GM19468 (cell line): ENCODE results near the gene ZNF814.
"Not testable (repeated sequence)": the region's sequence is repeated elsewhere in the genome, so short reads cannot be mapped to it uniquely, and the experiment has no call there.

ENCODE experiments used
- ATAC-seq: cut with Tn5 transposase; IDR thresholded peaks from one replicate; pipeline ENCODE4 v1.9.1; 2021; ENCODE audit warnings: mild to moderate bottlenecking, moderate library complexity, moderate number of reproducible peaks; ENCODE audit not compliant: unreplicated experiment; ENCODE audit errors: extremely low read depth

Gene ZNF814

DNA sequence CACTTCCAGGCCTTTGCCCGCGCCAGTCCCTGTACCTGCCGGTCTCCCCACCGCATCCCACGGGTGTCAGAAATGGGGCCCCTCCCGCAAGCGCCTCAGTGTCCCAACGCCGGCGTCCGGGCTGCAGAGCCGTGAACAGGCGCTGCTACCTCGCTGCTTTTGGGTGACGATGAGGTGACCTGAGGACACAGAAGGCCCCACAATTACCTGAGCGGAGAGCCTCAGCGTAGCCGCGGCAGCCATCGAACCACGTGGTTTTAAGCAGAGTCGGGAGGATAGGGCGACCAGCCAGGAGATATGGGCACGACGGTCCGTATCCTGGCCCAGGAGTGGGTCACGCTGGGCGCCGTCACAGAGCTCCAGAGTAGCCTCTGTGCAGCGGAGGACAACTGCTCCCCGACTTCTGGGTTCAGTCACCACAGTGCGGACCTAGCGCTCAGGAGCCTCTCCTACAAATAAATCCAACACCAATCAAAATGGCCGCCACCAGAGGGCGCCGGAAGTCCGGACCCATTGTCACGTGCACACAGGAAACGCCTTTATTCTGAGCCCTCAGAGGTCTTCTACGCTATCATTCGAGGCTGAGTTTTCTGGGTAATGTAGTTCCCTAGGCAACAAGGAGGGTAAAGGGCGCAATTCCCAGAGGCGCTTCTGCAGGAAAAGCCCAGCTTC, at the start of gene ZNF814:
Gene ZNF814 (minus strand): TSS at position 478 of the 672 bp plus-strand sequence. CDS start 235 bp downstream, at position 243.
- ATAC-seq: peak; percentile 39

DNA sequence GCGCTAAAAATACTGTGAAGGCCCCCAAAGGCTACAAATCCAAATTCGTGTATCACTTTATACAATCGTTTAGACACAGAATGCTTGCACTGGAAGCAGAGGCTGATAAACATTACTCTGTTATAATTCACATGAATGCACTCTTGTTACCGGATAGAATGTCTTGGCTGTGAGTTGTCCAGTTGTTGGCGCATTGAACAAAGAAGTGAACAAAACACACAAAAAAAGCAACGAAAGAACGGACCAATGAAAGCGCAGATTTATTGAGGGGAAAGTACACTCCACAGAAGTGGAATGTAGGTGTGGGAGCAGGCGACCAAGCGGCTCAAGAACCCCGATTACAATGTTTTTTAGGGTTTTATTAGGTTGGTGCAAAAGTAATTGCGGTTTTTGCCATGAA, 46.9 kb upstream of the ZNF814 start:
- no peak for ATAC-seq

DNA sequence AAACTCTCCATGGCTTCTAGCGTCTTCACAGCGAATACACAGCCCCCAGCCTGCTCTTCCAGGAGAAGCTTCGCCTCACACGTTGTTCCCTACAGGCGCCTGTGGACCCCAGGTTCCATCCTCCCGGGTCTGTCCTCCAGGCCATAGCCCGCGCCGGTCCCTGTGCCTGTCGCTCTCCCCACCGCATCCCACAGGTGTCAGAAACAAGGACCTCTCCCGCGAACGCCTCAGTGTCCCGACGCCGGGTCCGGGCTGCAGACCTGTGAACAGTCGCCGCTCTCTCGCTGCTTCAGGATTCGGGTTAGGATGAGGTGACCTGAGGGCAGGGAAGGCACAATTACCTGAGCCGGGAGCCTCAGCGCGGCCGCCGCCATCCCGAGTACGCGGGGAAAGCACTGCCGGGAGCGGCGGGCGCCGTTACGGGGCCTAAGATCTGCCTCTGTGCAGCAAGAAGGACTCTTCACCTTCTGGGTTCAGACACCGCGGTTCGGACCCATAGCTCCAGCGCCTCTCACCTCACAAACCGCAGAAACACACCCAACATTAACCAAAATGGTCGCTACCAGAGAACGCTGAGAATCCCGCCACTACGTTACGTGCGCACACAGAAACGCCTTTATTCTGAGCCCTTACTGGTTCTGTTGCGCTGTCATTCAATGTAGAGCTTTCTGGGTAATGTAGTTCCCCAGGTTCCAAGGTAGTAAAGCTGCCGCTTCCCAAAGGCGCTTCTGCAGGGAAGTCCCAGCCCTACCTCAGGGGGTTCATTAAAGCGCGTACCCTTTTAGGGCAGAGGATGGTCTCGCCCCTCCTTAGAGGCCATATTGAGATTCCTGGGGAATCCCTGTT, 46.2 kb upstream of the ZNF814 start, which contains the start of gene ZNF418:
Gene ZNF418 (minus strand): TSS at position 583 of the 846 bp plus-strand sequence. CDS start 1,580 bp downstream, outside the sequence.
- ATAC-seq: no peak

DNA sequence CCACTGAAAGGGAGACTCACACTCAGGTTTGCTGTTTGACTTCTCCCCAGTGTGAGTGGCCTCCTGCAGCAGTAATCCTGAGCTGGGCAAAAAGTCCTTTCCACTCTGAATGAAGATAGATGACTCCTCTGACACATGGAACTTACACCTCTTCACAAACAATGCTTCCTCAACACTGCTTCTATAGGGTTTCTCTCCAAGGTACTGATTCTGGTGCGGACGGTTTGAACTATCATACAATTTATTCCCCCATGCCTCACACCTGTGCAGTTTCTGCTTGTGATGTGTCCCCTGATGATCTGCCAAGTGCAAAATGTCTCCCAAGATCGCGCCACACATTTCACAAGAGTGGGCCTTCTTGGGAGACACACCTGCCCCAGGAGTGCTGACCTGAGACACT, 38.8 kb upstream of the ZNF814 start:
- ATAC-seq: no peak

DNA sequence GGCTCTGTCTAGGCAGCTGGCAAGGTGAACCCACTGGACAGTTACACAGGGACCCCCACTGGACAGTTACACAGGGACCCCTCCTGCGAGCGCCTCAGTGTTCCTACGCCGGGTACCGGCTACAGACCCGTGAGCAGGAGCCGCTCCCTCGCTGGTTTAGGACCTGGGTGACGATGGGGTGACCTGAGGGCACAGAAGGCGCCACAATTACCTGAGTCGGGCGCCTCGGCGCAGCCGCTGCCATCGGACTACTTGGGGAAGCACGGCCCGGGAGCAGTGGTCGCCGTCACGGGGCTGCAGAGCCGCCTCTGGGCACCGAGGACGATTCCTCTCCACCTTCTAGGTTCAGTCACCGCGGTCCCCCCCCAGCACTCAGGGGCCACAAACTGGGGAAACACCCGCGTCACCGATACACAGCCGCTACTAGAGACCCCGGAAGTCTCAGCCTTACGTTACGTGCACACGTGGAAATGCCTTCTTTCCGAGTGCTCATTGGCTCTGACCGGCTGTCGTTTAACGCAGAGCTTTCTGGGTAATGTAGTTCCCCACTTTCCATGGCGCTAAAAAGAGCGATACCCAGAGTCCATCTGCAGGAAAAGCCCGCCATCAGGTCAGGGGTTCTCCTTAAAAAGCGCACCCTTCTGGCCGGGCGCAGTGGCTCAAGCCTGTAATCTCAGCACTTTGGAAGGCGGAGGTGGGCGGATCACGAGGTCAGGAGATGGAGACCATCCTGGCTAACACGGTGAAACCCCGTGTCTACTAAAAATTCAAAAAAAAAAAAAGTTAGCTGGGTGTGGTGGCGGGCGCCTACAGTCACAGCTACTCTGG, 27.5 kb upstream of the ZNF814 start, which contains the start of gene ZNF417:
Gene ZNF417 (minus strand): TSS at position 425 of the 828 bp plus-strand sequence. CDS start 181 bp downstream, at position 244.
- peak; percentile 93 for ATAC-seq

DNA sequence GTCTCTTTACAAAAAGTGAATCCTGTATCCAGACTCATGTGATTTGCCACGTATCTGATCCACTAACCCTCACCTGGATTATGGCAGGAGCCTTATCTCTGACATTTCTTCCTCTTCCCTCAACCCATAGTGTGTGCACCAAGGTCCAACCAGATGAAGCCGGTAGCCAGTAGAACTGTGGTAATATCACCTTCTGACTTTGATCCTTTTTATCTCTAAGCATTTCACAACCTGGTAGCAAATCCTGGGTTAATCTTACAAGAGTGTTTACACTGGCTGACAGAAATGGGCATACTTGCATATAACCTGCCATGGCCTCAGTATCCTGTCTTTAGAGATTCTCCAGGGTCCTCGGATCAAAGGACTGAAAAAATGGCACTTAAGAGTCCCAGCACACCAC, 25.7 kb upstream of the ZNF814 start:
- ATAC-seq: no peak

DNA sequence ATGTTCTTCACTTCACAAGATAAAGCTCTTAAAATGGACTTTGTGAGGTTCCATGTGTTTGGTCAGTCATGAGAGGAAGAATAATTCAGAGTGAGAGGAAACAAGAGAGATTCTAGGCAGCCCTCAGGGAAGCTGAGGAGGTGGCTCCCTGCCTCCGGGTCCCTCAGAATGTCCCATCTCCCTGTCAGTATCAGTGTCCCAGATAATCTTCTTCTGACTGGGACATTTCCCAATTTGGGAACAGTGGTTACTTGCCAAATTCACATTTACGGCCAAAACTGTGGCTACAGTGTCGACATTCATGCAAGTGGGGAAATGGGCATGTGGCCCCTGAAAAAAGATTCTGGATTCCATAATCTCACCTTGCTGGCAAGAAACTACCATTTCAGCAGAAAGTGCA, 18.6 kb upstream of the ZNF814 start:
- ATAC-seq: no peak

DNA sequence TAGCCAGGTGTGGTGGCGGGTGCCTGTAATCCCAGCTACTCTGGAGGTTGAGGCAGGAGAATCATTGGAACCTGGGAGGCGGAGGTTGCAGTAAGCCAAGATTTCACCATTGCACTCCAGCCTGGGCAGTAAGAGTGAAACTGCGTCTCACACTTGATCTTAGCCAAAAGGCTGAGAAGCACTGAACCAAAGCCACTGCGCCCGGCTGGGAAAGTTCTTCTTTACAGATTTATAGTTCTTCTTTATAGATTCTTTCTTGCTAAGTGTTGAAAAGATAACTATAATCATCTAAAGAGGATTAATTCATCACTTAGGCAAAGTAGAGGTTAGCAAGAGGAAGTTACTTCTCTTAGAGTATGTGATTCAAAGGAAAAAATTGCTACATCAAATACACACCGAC, 16.4 kb upstream of the ZNF814 start:
- ATAC-seq: no peak

DNA sequence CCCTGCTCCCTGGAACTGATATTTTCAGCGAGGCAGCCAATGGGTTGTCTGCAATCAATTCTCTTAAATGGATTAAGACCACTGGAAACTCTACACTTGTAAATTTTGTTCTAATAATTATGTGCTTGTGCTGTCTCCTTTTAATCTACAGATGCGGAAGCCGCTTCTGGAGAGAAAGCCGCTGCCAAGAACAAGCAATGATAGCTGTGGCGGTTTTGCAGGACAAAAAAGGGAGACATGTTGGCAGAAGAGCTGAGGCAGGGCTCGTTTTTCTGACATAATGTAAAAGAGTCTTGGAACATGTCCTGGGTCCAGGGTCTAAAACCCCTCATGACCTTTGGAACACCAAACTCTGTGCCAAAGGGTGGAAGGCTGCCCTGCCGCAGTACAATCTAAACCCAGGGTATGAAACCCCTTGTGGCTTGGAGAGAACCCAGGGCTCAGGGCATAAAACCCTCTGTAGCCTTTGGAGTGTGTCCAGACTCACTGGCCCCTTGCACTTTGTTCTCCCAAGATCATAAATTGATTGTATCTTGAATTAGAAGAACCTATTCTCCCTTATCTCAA, 14.9 kb upstream of the ZNF814 start:
- no peak for ATAC-seq

DNA sequence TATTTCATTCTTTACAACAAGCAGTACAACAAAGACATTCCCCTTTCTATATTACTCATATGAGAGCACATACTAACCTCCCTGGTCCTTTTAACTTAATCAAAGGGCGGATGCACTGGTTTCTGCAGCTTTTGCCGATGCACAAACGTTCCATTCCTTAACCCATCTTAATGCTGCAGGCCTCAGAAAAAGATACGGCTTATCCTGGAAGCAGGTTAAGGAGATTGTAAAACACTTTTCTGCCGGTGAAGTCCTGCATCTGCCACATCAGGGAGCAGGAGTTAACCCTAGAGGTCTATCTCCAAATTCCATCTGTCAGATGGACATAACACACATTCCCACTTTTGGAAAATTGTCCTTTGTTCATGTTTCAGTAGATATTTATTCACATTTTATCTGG, 11.5 kb upstream of the ZNF814 start:
- ATAC-seq: no peak

DNA sequence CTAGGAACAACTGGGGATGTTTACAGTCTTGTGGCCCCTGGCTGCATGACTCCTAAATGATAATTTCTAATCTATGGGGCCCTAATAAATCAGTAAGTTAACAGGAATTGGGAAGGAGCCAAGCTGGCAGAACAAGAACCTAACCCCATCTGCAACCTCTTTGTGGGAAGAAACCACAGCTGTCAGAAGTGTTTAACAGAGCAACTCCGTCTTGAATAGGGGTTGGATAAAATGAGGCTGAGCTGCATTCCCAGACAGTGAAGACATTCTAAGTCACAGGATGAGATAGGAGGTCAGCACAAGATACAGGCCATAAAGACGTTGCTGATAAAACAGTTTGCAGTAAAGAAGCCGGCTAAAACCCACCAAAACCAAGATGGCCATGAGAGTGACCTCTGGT, 1.9 kb upstream of the ZNF814 start:
- not testable (repeated sequence) for ATAC-seq

DNA sequence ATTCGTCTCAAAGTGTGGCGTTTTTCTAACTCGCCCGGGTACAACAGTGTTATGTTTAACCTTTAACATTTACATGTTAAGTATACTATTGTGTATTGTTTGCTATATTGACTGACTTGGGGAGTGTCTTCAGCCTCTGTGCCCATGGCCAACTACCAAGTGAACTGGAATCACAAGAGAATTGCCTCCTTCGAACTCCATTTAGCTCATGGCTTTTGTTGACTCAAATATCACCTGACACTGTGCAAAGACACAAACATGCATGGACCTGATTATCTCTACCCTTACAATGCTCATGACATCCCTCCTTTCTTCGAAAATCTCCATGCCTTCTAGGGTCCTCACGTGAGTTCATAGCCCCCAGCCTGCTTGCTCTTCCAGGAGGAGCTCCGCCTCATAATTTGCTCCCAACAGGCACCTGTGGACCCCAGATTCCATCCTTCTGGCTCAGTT, 704 bp downstream of the ZNF814 start:
- ATAC-seq: no peak

DNA sequence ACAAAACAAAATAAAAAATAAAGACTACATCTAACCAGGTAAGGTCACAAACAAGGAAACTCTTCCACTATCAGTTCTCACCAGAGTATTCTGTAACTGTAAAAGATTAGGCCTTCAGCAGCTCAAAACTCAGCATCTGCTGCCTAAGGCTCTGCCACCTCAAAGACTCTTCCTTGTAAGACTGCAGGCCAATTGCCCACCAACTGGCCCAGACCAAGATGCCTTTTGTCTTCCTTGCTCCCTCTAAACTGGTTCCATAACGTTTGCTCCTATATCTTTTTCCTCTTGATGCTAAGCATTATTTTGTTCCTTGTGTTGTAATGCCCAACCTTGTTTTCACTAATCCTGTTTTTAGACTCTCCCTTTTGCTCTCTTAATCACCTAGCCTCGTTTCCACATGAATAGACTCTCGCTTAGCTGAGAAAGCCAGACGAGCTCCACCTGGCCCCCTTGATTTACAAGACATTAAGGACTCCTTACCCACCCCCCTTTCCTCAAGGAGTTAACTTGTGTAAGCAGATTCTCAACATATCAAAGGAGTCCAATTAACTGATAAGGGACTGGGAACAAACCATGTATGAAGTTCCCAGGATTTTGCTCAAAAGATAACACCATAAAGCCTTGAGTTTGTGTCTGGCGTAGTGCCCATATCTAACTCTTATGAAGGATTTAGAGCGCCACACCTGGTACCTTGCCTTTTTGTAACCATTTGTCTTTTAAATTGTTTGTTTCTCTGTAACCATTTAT, 1.5 kb downstream of the ZNF814 start:
- no peak for ATAC-seq

DNA sequence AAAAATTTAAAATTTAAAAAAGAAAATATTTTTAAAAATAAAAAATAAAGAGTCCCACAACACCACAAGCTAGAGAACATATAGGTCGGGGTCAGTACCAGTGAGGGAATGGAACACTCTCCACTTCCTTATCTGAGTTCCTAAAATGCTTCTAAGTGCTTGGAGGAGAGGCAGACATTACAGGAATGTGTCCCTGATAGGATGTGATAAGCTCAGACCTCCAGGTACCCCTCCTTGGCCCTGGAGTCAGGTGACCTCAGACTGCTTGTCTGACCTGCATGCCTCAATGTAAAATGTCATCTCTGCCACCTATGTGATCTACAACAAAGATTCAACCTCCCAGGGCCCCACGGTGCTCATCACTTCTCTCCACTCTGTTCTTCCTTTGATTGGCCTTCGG, 2.8 kb downstream of the ZNF814 start:
- no peak for ATAC-seq

DNA sequence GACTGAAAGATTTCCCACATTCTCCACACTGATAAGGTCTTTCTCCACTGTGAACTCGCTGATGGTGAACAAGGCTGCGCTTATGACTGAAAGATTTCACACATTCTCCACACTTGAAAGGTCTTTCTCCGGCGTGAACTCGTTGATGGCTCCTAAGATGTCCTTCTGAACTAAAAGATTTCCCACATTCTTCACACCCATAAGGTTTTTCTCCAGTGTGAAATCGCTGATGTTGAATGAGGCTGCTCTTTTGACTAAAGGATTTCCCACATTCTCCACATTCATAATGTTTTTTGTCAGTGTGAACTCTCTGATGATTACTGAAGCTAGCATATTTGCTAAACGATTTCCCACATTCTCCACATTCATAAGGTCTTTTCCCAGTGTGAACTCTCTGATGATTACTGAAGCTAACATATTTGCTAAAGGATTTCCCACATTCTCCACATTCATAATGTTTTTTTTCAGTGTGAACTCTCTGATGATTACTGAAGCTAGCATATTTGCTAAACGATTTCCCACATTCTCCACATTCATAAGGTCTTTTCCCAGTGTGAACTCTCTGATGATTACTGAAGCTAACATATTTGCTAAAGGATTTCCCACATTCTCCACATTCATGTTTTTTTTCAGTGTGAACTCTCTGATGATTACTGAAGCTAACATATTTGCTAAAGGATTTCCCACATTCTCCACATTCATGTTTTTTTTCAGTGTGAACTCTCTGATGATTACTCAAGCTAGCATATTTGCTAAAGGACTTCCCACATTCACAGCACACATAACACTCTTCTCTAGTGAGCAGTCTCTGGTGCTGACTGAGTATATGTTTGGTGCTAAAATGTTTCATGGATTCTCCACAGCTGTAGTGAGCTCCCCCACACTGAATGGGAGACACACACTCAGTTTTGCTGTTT, 14.7 kb downstream of the ZNF814 start:
- ATAC-seq: not testable (repeated sequence)

DNA sequence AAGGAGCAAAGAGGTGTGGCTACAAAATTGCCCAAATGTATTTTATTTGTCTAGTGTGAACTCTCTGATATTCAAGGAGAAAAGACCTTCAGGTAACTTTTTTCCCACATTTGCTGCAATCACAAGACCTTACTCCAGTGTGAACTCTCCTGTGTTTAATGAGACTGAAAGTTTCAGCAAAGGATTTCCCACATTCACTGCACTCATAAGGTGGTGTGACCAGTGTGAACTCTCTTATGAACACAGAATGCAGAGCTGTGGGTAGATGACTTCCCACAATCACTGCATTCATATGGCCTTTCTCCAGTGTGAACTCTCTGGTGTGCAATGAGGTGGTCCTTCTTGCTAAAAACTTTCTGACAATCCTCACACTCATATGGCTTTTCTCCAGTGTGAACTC, 16.4 kb downstream of the ZNF814 start:
- ATAC-seq: no peak

DNA sequence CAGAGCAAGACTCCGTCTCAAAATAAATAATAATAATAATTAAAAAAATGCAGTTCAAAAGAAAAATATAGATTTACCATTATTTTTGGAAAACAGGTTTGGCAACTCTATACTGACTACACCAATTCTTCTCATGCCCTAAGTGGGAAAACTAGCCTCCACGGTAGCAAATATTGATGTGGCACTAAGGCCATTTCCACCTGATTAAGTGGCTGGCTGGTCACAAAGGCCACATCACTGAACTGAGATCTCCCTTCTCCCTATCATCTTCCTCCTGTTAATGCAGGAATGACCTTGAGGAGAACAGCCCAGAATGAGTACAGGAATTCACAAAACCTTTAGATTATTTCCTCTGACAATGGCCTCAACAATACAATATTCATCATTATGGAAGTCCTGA, 18.6 kb downstream of the ZNF814 start:
- no peak for ATAC-seq

DNA sequence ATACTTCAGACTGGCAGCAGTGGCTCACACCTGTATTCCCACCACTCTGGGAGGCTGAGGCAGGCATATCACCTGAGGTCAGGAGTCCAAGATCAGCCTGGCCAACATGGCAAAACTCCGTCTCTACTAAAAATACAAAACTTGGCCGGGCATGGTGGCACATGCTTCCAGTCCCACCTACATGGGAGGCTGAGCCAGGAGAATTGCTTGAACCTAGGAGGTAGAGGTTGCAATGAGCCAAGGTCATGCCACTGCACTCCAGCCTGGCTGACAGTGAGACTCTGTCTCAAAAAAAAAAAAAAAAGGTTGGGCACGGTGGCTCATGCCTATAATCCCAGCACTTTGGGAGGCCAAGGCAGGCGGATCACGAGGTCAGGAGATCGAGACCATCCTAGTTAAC, 19.2 kb downstream of the ZNF814 start:
- not testable (repeated sequence) for ATAC-seq
